ENCODE data around the gene HSPB6.
"Not testable (repeated sequence)": the region's sequence is repeated elsewhere in the genome, so short reads cannot be mapped to it uniquely, and the experiment has no call there.

HSPB6 gene

GRCh38 chr19:35731353-35731752 lies 25.5 kb downstream of the HSPB6 start:
- Mint-ChIP-seq H3K27me3 (no peaks in the 10 kb centered on the region), H3K27ac (peak overlapping the region; percentile 23 to 26), H3K4me3 (no peak overlapping the region), H3K36me3 (ENCODE audit: insufficient read depth) (peaks cover 77% of the 10 kb centered on the region), H3K9me3 (no peaks in the 10 kb centered on the region), H3K4me1 (ENCODE audit: low read depth in 2 of 2) (peaks cover 15 to 16% of the 10 kb centered on the region in 2 donors)
- DNase-seq: no peak
- no peak for ATAC-seq (replicated peaks)

GRCh38 chr19:35730326-35730725 lies 26.5 kb downstream of the HSPB6 start:
- Mint-ChIP-seq H3K36me3 (ENCODE audit: insufficient read depth) (peaks cover 78% of the 10 kb centered on the region), H3K27ac (peak overlapping the region in 1 of 2 donors; percentile 23), H3K4me3 (no peak overlapping the region), H3K27me3 (no peaks in the 10 kb centered on the region), H3K9me3 (no peaks in the 10 kb centered on the region), H3K4me1 (ENCODE audit: low read depth in 2 of 2) (peaks cover 13 to 16% of the 10 kb centered on the region in 2 donors)
- DNase-seq (no peak), ATAC-seq (replicated peaks) (no peak)

DNA sequence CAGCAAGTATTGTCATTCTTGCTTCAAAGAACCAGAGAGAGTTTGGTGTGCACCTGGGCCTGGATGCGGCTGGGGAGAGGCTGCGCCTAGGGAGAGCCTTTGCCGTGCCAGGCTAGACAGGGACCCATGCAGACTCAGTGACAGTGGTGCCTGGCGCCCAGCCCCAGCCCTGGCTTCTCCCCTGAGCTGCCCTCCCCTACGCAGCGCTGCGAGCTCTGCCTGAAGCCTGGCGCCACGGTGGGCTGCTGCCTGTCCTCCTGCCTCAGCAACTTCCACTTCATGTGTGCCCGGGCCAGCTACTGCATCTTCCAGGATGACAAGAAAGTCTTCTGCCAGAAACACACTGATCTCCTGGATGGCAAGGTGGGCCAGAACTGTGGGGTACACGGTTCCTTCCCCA lies 27.1 kb downstream of the HSPB6 start:
- DNase-seq: no peak
- Mint-ChIP-seq H3K36me3 (ENCODE audit: insufficient read depth) (peaks cover 78% of the 10 kb centered on the region), H3K4me1 (ENCODE audit: low read depth in 2 of 2) (peaks cover 13 to 16% of the 10 kb centered on the region in 2 donors), H3K27me3 (no peaks in the 10 kb centered on the region), H3K9me3 (no peaks in the 10 kb centered on the region), H3K27ac (no peak overlapping the region), H3K4me3 (no peak overlapping the region)
- ATAC-seq (replicated peaks): no peak

DNA sequence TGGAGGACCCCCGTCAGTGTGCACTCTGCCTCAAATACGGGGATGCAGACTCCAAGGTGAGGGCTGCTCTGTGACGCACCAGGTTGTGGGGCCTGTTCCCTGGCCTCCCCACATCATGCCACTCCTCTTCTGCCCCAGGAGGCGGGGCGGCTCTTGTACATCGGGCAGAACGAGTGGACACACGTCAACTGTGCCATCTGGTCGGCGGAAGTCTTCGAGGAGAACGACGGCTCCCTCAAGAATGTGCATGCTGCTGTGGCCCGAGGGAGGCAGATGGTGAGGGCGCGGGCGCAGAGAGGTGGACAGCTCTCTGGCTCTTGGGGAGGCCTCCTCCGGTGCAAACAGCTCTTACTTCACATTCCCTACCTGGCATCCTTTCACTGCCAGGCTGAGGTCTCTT lies 27.8 kb downstream of the HSPB6 start:
- Mint-ChIP-seq H3K4me3 (no peak overlapping the region), H3K36me3 (ENCODE audit: insufficient read depth) (peaks cover 79% of the 10 kb centered on the region), H3K27ac (no peak overlapping the region), H3K27me3 (no peaks in the 10 kb centered on the region), H3K9me3 (no peaks in the 10 kb centered on the region), H3K4me1 (ENCODE audit: low read depth in 2 of 2) (peaks cover 8 to 13% of the 10 kb centered on the region in 2 donors)
- DNase-seq (no peak), ATAC-seq (replicated peaks) (no peak)

DNA sequence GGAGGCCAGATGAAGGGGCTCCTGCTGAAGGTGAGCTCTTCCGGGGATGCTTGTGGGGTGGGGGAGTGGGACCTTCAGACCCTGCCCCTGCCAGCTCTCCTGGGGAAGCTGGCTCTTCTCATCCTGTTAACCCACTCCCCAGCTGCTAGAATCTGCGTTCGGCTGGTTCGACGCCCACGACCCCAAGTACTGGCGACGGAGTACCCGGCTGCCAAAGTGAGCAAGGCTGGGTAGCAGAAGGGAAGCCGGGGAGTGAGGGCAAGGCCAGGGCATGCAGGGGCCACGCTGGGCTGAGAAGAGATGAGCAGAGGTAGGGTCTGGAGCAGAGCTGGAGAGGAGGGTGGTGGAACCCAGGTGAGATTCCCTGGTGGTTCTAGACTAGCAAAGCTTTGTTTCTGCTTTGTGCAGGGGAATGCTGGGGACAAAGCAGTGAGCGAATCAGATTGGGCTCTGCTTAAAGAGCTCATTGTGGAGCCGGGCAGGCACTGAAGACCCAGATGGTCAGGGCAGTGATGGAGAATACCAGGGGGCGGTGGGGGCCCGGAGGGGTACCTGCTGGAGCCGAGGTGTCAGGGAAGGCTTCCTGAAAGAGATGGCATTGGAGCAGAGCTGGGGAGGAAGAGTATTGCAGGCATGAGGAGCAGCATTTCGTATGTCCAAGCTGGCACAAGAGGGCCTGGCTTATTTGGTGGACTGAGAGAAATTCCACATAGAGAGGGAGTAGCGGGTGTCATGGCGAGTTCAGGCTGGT lies 28.7 kb downstream of the HSPB6 start:
- Mint-ChIP-seq H3K4me3 (no peak overlapping the region), H3K27ac (peak overlapping the region in 1 of 2 donors; percentile 80), H3K4me1 (ENCODE audit: low read depth in 2 of 2) (peaks cover 5 to 10% of the 10 kb centered on the region in 2 donors), H3K27me3 (no peaks in the 10 kb centered on the region), H3K9me3 (no peaks in the 10 kb centered on the region), H3K36me3 (ENCODE audit: insufficient read depth) (peaks cover 80% of the 10 kb centered on the region)
- DNase-seq (no peak), ATAC-seq (replicated peaks) (no peak)

DNA sequence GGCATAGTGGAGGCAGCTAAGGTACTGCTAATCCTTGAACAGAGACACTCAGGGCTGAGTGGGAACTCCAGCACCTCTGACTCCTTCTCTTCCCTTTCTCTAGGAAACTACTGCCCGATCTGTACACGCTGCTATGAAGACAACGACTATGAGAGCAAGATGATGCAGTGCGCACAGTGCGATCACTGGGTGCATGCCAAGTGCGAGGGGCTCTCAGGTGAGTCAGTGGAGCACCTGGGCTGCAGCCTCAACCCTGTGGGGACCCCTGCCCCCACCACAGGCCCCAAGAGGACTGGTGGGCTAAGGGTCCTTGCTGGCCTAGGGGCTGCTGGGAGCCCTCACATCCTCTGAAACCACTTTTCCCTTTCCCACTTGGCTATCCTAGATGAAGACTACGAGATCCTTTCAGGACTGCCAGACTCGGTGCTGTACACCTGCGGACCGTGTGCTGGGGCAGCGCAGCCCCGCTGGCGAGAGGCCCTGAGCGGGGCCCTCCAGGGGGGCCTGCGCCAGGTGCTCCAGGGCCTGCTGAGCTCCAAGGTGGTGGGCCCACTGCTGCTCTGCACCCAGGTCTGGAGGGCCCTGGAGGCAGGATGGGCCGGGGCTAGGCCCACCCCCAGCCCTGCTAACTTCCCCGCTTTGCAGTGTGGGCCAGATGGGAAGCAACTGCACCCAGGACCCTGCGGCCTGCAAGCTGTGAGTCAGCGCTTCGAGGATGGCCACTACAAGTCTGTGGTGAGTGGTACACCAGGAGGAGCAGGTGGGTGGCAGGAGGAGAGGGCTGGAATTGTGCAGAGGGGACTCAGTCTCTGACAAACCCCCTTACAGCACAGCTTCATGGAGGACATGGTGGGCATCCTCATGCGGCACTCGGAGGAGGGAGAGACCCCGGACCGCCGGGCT lies 29.5 kb downstream of the HSPB6 start:
- ATAC-seq (replicated peaks) (no peak), DNase-seq (no peak)
- peaks cover 82% of the 10 kb centered on the region for H3K36me3 Mint-ChIP-seq (ENCODE audit: insufficient read depth)
- H3K27me3 Mint-ChIP-seq: no peaks in the 10 kb centered on the region
- peaks cover 5 to 10% of the 10 kb centered on the region in 2 donors for H3K4me1 Mint-ChIP-seq (ENCODE audit: low read depth in 2 of 2)
- H3K4me3 Mint-ChIP-seq: no peak overlapping the region
- no peaks in the 10 kb centered on the region for H3K9me3 Mint-ChIP-seq
- peak overlapping the region in 1 of 2 donors; percentile 80 for H3K27ac Mint-ChIP-seq

DNA sequence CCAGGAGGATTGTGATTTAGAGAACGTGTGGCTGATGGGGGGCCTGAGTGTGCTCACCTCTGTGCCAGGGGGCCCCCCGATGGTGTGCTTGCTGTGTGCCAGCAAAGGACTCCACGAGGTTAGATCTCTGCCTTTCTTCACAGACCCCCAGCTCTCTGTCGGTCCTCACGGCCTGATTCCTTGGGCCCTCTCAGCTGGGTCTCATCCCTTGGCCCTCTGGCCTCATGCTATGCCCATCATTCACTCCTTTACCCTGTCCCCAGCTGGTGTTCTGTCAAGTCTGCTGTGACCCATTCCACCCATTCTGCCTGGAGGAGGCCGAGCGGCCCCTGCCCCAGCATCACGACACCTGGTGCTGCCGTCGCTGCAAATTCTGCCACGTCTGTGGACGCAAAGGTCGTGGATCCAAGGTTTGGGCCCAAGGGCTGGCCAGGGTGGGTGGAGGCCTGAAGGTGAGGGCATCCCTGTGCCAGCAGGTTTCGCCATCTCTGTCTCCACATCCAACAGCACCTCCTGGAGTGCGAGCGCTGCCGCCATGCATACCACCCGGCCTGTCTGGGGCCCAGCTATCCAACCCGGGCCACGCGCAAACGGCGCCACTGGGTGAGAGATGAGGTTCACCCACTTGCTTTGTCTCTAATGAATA lies 31.5 kb downstream of the HSPB6 start:
- H3K27me3 Mint-ChIP-seq: no peaks in the 10 kb centered on the region
- no peak overlapping the region for H3K27ac Mint-ChIP-seq
- ATAC-seq (replicated peaks) (no peak), DNase-seq (no peak)
- H3K4me3 Mint-ChIP-seq: no peak overlapping the region
- peaks cover 84% of the 10 kb centered on the region for H3K36me3 Mint-ChIP-seq (ENCODE audit: insufficient read depth)
- no peaks in the 10 kb centered on the region for H3K9me3 Mint-ChIP-seq
- H3K4me1 Mint-ChIP-seq (ENCODE audit: low read depth in 2 of 2): peaks cover 2 to 14% of the 10 kb centered on the region in 2 donors

- ATAC-seq (replicated peaks) (no peak), DNase-seq (no peak)
- Mint-ChIP-seq H3K4me1 (ENCODE audit: low read depth in 2 of 2) (peaks cover 5 to 10% of the 10 kb centered on the region in 2 donors), H3K27ac (peak overlapping the region in 1 of 2 donors; percentile 68), H3K27me3 (no peaks in the 10 kb centered on the region), H3K4me3 (no peak overlapping the region), H3K9me3 (no peaks in the 10 kb centered on the region), H3K36me3 (ENCODE audit: insufficient read depth) (peaks cover 80% of the 10 kb centered on the region)
Observed at GRCh38 chr19:35724560-35724959, 32.3 kb downstream of the HSPB6 start.

DNA sequence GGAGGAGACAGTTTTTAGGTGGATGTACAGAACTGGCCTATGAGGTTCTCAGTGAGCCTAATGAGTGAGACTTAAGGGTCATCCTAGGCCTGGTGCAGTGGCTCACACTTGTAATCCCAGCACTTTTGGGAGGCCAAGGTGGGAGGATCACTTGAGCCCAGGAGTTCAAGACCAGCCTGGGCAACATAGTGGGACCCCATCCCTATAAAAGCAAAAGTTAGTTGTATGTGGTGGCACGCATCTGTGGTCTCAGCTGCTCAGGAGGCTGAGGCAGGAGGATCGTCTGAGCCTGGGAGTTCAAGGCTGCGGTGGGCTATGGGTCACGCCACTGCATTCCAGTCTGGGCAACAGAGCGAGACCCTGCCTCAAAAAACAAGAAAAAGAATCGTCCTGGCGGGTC lies 32.7 kb downstream of the HSPB6 start:
- H3K4me3 Mint-ChIP-seq; H3K9me3 Mint-ChIP-seq; DNase-seq; ATAC-seq (replicated peaks); H3K27me3 Mint-ChIP-seq: not testable (repeated sequence)
- Mint-ChIP-seq H3K36me3 (ENCODE audit: insufficient read depth) (peaks cover 76% of the 10 kb centered on the region), H3K27ac (peak overlapping the region in 1 of 2 donors; percentile 68), H3K4me1 (ENCODE audit: low read depth in 2 of 2) (peaks cover 9 to 14% of the 10 kb centered on the region in 2 donors)

- H3K4me1 Mint-ChIP-seq (ENCODE audit: low read depth in 2 of 2): peaks cover 11 to 16% of the 10 kb centered on the region in 2 donors
- no peak for DNase-seq
- no peaks in the 10 kb centered on the region for H3K27me3 Mint-ChIP-seq
- no peak for ATAC-seq (replicated peaks)
- H3K4me3 Mint-ChIP-seq: no peak overlapping the region
- peaks cover 73% of the 10 kb centered on the region for H3K36me3 Mint-ChIP-seq (ENCODE audit: insufficient read depth)
- no peaks in the 10 kb centered on the region for H3K9me3 Mint-ChIP-seq
- peak overlapping the region in 1 of 2 donors; percentile 68 for H3K27ac Mint-ChIP-seq
Observed at GRCh38 chr19:35723671-35724070, 33.2 kb downstream of the HSPB6 start.

DNA sequence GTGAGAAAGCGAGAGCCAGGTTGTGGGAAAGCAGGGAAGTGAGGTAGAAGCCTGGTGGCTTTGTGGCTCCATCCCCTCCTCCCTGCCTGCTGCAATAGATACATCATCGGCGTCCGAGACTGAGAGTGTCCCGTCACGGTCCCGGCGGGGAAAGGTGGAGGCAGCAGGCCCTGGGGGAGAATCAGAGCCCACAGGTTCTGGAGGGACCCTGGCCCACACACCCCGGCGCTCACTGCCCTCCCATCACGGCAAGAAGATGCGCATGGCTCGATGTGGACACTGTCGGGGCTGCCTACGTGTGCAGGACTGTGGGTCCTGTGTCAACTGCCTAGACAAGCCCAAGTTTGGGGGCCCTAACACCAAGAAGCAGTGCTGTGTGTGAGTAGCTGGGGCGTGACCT lies 33.9 kb downstream of the HSPB6 start:
- DNase-seq: no peak
- H3K27me3 Mint-ChIP-seq: no peaks in the 10 kb centered on the region
- H3K4me3 Mint-ChIP-seq: no peak overlapping the region
- H3K9me3 Mint-ChIP-seq: no peaks in the 10 kb centered on the region
- peaks cover 72% of the 10 kb centered on the region for H3K36me3 Mint-ChIP-seq (ENCODE audit: insufficient read depth)
- no peak for ATAC-seq (replicated peaks)
- H3K27ac Mint-ChIP-seq: no peak overlapping the region
- H3K4me1 Mint-ChIP-seq (ENCODE audit: low read depth in 2 of 2): peaks cover 12 to 19% of the 10 kb centered on the region in 2 donors

DNA sequence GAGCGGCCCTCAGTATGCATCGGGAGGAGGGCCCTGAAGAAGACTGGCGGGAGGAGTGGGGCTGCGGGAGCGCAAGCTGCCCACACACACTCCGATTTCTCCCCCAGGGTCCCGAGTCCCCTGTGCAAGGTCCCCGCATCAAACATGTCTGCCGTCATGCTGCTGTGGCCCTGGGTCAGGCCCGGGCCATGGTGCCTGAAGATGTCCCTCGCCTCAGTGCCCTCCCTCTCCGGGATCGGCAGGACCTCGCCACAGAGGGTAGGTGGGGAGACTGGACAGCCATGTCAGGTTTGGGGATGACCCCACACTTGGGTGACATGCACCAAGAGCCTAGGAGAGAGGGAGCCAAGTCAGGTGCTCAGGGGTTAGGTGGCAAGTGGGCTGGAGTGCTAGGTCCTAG lies 34.4 kb downstream of the HSPB6 start:
- Mint-ChIP-seq H3K27me3 (no peaks in the 10 kb centered on the region), H3K4me3 (no peak overlapping the region), H3K4me1 (ENCODE audit: low read depth in 2 of 2) (peaks cover 12 to 19% of the 10 kb centered on the region in 2 donors), H3K9me3 (no peaks in the 10 kb centered on the region), H3K27ac (no peak overlapping the region), H3K36me3 (ENCODE audit: insufficient read depth) (peaks cover 69% of the 10 kb centered on the region)
- no peak for ATAC-seq (replicated peaks)
- no peak for DNase-seq

GRCh38 chr19:35721374-35721773 lies 35.5 kb downstream of the HSPB6 start:
- no peaks in the 10 kb centered on the region for H3K27me3 Mint-ChIP-seq
- H3K27ac Mint-ChIP-seq: no peak overlapping the region

More at GRCh38 chr19:35721374-35721773, 35.5 kb downstream of the HSPB6 start:
- no peak for ATAC-seq (replicated peaks)
- Mint-ChIP-seq H3K4me3 (peak overlapping the region; percentile 41 to 46), H3K4me1 (ENCODE audit: low read depth in 2 of 2) (peaks cover 18 to 23% of the 10 kb centered on the region in 2 donors), H3K36me3 (ENCODE audit: insufficient read depth) (peaks cover 66% of the 10 kb centered on the region), H3K9me3 (no peaks in the 10 kb centered on the region)
- no peak for DNase-seq
